CD4-positive, alpha-beta T cell (primary cell): Measurements from ENCODE around the gene FZR1. TPM values are rescaled to one million over a fixed set of nuclear protein-coding genes. Genes with fewer than 3 reads are reported as not detected.
"Not testable (repeated sequence)": the region's sequence is repeated elsewhere in the genome, so short reads cannot be mapped to it uniquely, and the experiment has no call there.

ENCODE experiments used
- ATAC-seq: fragments of 200-7000 bp; cut with Tn5 transposase; one replicate; pipeline ENCODE4 v1.10.0; 2022; ENCODE audit warnings: mild to moderate bottlenecking; ENCODE audit not compliant: poor library complexity
- CTCF ChIA-PET: fragments of 350-600 bp; sonication (Branson Sonifier 250); formaldehyde crosslinking; loops from one replicate; lab custom pipeline; 2021; ENCODE audit warnings: antibody characterized with exemption, inconsistent platforms; lab: Charles Lee
- POLR2A ChIA-PET: fragments of 350-600 bp; sonication (Branson Sonifier 250); formaldehyde crosslinking; loops from one replicate; lab custom pipeline; 2021; ENCODE audit warnings: antibody characterized with exemption, inconsistent platforms; lab: Charles Lee
- DNase-seq, 14 experiments: peaks; one replicate each; pipeline ENCODE4 v3.0.0-alpha.2; 2013 to 2020; ENCODE audit warnings: mixed read lengths in 2 of 14
- H3K27ac ChIP-seq, 2 donors: one replicate each; pipeline versions ENCODE4 v1.5.1 to v1.7.0; 2013; ENCODE audit warnings: low read length in 2 of 2, low read depth in 1 of 2, mild to moderate bottlenecking in 1 of 2
- H3K27me3 ChIP-seq, 2 experiments: 1 replicate in 1 of 2; 2 replicates in 1 of 2; pipeline versions ENCODE4 v1.6.1 to v1.7.0; 2013; ENCODE audit warnings: low read length in 2 of 2, control low read depth in 1 of 2, mild to moderate bottlenecking in 1 of 2, moderate library complexity in 1 of 2; ENCODE audit not compliant: insufficient read depth in 2 of 2, control insufficient read depth in 1 of 2
- H3K36me3 ChIP-seq: one replicate; pipeline ENCODE4 v1.6.1; 2013; ENCODE audit warnings: low read length, control low read depth; ENCODE audit not compliant: insufficient read depth
- H3K4me1 ChIP-seq: one replicate; pipeline ENCODE4 v1.6.1; 2013; ENCODE audit warnings: low read length, control low read depth; ENCODE audit not compliant: insufficient read depth
- H3K4me3 ChIP-seq: one replicate; pipeline ENCODE4 v1.5.1; 2013; ENCODE audit warnings: mild to moderate bottlenecking, low read length, moderate library complexity
- H3K9me3 ChIP-seq, 2 experiments: 1 replicate in 1 of 2; 2 replicates in 1 of 2; pipeline versions ENCODE4 v1.6.1 to v1.7.0; 2013; ENCODE audit warnings: low read length in 2 of 2, mild to moderate bottlenecking in 2 of 2, control low read depth in 1 of 2, moderate library complexity in 1 of 2; ENCODE audit not compliant: control insufficient read depth in 1 of 2, insufficient read depth in 1 of 2
- H3K27ac Mint-ChIP-seq: one replicate; pipeline ENCODE4 v1.8.0; 2020; ENCODE audit warnings: mixed read lengths
- H3K27me3 Mint-ChIP-seq: one replicate; pipeline ENCODE4 v1.8.0; 2021; ENCODE audit warnings: mixed read lengths
- H3K36me3 Mint-ChIP-seq: one replicate; pipeline ENCODE4 v1.8.0; 2021; ENCODE audit warnings: low read depth, mixed read lengths
- H3K4me1 Mint-ChIP-seq: one replicate; pipeline ENCODE4 v1.8.0; 2021; ENCODE audit warnings: low read depth, mixed read lengths
- H3K4me3 Mint-ChIP-seq: one replicate; pipeline ENCODE4 v1.8.0; 2020; ENCODE audit warnings: mild to moderate bottlenecking, mixed read lengths
- H3K9me3 Mint-ChIP-seq: one replicate; pipeline ENCODE4 v1.8.0; 2020; ENCODE audit warnings: mixed read lengths
- intact Hi-C, 2 experiments: fragments of 100-400 bp; cut with DNase I in 1 of 2; cut with micrococcal nuclease in 1 of 2; formaldehyde crosslinking; loops; one replicate each; pipeline versions ENCODE4 v1.15.1 to v1.9.0; 2023 to 2025; cut with DNase I, micrococcal nuclease
- total RNA-seq, 174 experiments: library from RNA in 2 of 174; stranded (reverse) in 2 of 174; gene quantifications; one replicate each; pipeline ENCODE4 v1.2.3 and lab custom pipeline; 2021 to 2026
- TF ChIP-seq, protein P1 (sequence below): fragments of 200-600 bp; IDR thresholded peaks from one replicate; pipeline ENCODE4 v1.8.0; 2022; ENCODE audit warnings: antibody characterized with exemption, mild to moderate bottlenecking

Gene FZR1
- total RNA-seq, 2 experiments from 2014 or later, result 109 to 116 TPM

DNA sequence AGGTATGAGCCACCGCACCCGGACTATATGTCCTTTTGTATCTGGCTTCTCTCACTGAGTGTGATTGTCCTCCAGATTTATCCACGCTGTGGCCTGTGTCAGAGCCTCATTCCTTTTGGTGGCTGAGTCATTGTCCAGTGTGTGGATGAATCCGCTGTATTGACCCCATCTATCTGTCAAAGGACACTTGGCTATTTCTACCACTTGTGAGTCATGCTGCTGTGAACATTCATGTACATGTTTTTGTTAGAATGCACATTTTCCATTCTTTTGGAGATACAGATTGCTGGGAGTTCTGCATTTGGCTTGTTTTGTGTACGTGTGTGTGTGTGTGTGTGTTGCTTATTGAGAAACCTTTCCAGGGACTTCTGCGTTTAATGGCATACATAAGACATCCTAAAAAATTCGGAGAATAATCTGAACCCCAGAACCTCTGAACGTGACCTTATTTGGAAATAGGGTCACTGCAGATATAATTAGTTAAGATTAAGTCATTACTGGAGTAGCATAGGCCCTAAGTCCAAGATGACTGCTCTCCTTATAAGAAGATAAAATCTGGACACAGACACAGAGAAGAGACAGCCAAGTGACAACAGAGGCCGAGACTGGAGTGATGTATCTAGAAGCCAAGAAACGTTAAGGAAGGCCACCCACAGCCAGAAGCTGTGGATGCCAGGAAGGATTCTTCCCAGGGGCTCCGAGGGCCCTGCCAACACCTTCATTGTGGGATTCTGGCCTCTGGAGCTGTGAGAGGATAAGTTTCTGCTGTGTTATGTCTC lies 74.2 kb downstream of the FZR1 start:
- H3K4me1 ChIP-seq, result peaks cover 4% of the 10 kb centered on the region
- CTCF ChIA-PET, result no interaction called here
- TF ChIP-seq, protein P1, sequence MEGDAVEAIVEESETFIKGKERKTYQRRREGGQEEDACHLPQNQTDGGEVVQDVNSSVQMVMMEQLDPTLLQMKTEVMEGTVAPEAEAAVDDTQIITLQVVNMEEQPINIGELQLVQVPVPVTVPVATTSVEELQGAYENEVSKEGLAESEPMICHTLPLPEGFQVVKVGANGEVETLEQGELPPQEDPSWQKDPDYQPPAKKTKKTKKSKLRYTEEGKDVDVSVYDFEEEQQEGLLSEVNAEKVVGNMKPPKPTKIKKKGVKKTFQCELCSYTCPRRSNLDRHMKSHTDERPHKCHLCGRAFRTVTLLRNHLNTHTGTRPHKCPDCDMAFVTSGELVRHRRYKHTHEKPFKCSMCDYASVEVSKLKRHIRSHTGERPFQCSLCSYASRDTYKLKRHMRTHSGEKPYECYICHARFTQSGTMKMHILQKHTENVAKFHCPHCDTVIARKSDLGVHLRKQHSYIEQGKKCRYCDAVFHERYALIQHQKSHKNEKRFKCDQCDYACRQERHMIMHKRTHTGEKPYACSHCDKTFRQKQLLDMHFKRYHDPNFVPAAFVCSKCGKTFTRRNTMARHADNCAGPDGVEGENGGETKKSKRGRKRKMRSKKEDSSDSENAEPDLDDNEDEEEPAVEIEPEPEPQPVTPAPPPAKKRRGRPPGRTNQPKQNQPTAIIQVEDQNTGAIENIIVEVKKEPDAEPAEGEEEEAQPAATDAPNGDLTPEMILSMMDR, result no peak
- H3K27me3 Mint-ChIP-seq, result no peaks in the 10 kb centered on the region
- no peaks in the 10 kb centered on the region for H3K27me3 ChIP-seq
- no peak overlapping the region for H3K4me3 ChIP-seq
- intact Hi-C loops, result no loop called here
- ATAC-seq (no peak), DNase-seq (no peak)
- H3K27ac Mint-ChIP-seq, result no peak overlapping the region
- H3K36me3 ChIP-seq, result no peaks in the 10 kb centered on the region
- H3K27ac ChIP-seq, result no peak overlapping the region
- H3K9me3 ChIP-seq, result no peaks in the 10 kb centered on the region
- H3K9me3 Mint-ChIP-seq, result no peaks in the 10 kb centered on the region
- no peak overlapping the region for H3K4me3 Mint-ChIP-seq
- no peaks in the 10 kb centered on the region for H3K4me1 Mint-ChIP-seq
- H3K36me3 Mint-ChIP-seq, result peaks cover 3% of the 10 kb centered on the region
- POLR2A ChIA-PET, result no interaction called here

DNA sequence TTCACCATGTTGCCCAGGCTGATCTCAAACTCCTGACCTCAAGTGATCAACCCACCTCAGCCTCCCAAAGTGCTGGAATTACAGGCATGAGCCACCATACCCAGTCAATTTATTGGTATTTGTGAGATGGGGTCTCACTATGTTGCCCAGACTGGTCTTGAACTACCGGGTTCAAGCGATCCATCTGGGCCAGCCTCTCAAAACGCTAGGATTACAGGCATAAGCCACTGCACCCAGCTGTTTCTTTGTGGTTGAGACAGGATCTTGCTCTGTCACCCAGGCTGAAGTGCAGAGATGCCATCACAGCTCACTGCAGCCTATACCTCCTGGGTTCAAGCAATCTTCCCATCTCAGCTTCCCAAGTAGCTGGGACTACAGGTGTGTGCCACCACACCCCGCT lies 75.7 kb downstream of the FZR1 start:
- H3K36me3 ChIP-seq, H3K4me3 ChIP-seq, POLR2A ChIA-PET, H3K36me3 Mint-ChIP-seq, CTCF ChIA-PET, H3K9me3 ChIP-seq, H3K27ac ChIP-seq, H3K27me3 Mint-ChIP-seq, H3K4me3 Mint-ChIP-seq, H3K4me1 Mint-ChIP-seq, DNase-seq, H3K27me3 ChIP-seq, H3K9me3 Mint-ChIP-seq, H3K27ac Mint-ChIP-seq, ATAC-seq, intact Hi-C loops: not testable (repeated sequence)
- H3K4me1 ChIP-seq, result peaks cover 11% of the 10 kb centered on the region

DNA sequence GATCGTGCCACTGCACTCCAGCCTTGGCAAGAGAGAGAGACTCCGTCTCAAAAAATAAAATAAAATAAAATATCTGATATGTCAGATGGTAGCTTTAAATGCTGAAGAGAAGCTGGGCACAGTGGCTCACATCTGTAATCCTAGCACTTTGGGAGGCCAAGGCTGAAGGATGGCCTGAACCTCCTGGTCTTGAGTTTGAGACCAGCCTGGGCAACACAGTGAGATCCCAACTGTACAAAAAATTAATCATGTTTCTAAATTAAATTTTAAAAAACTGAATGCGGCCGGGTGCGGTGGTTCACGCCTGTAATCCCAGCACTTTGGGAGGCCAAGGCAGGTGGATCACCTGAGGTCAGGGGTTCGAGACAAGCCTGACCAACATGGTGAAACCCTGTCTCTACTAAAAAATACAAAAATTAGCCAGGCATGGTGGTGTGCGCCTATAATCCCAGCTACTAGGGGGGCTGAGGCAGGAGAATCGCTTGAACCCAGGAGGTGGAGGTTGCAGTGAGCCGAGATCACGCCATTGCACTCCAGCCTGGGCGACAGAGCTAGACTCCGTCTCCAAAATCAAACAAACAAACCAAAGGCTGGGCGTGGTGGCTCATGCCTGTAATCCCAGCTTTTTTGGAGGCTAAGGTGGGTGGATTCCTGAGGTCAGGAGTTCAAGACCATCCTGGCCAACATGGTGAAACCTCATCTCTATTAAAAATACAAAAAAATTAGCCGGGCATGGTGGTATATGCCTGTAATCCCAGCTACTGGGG lies 78.1 kb downstream of the FZR1 start:
- DNase-seq, H3K36me3 Mint-ChIP-seq, intact Hi-C loops, CTCF ChIA-PET, H3K4me1 Mint-ChIP-seq, H3K36me3 ChIP-seq, H3K4me3 ChIP-seq, ATAC-seq, H3K27ac Mint-ChIP-seq, H3K27me3 ChIP-seq, H3K9me3 Mint-ChIP-seq, H3K27ac ChIP-seq, H3K4me3 Mint-ChIP-seq, H3K27me3 Mint-ChIP-seq, H3K9me3 ChIP-seq: not testable (repeated sequence)
- POLR2A ChIA-PET, result interaction anchor here (1.7 to 1.8 kb wide), 2 partner anchors 23 to 27 kb away, joined by 8 to 9 read pairs; partner anchors contain the start of genes MFSD12 and TBXA2R
- peaks cover 11% of the 10 kb centered on the region for H3K4me1 ChIP-seq
